GM23248 (cell line): Measurements from ENCODE around the gene POLD1. TPM values are rescaled to one million over a fixed set of nuclear protein-coding genes. Genes with fewer than 3 reads are reported as not detected.

Experiments
- DNase-seq: peaks from one replicate; pipeline ENCODE4 v3.0.0-alpha.2; 2015
- H2AFZ ChIP-seq: fragments of 200-600 bp; sonication (generic); 2 replicates; pipeline ENCODE4 v1.6.1; 2016; ENCODE audit warnings: antibody characterized with exemption
- H3F3A ChIP-seq: fragments of 200-600 bp; sonication (generic); 2 replicates; pipeline ENCODE4 v1.6.1; 2016; ENCODE audit warnings: mild to moderate bottlenecking, antibody characterized with exemption, mixed run types; ENCODE audit not compliant: insufficient read depth
- H3K27ac ChIP-seq: fragments of 200-600 bp; sonication (generic); 2 replicates; pipeline ENCODE4 v1.5.1; 2016; ENCODE audit warnings: mild to moderate bottlenecking
- H3K27me3 ChIP-seq: fragments of 200-600 bp; sonication (generic); replicated peaks from 2 replicates; pipeline ENCODE4 v1.6.1; 2016; ENCODE audit warnings: mild to moderate bottlenecking; ENCODE audit not compliant: insufficient read depth
- H3K36me3 ChIP-seq: fragments of 200-600 bp; sonication (generic); 2 replicates; pipeline ENCODE4 v1.6.1; 2016; ENCODE audit warnings: low read depth, mild to moderate bottlenecking
- H3K4me1 ChIP-seq: fragments of 200-600 bp; sonication (generic); 2 replicates; pipeline ENCODE4 v1.6.1; 2016; ENCODE audit warnings: mild to moderate bottlenecking; ENCODE audit not compliant: insufficient read depth
- H3K4me2 ChIP-seq: fragments of 200-600 bp; sonication (generic); one replicate; pipeline ENCODE4 v1.6.1; 2016; ENCODE audit warnings: mild to moderate bottlenecking; ENCODE audit not compliant: unreplicated experiment
- H3K4me3 ChIP-seq: fragments of 200-600 bp; sonication (generic); 2 replicates; pipeline ENCODE4 v1.5.1; 2016; ENCODE audit warnings: mild to moderate bottlenecking
- H3K79me2 ChIP-seq: fragments of 200-600 bp; sonication (generic); 2 replicates; pipeline ENCODE4 v1.6.1; 2016; ENCODE audit warnings: mild to moderate bottlenecking; ENCODE audit not compliant: insufficient read depth
- H3K9ac ChIP-seq: fragments of 200-600 bp; sonication (generic); 2 replicates; pipeline ENCODE4 v1.6.1; 2016; ENCODE audit warnings: mild to moderate bottlenecking
- H3K9me2 ChIP-seq: fragments of 200-600 bp; sonication (generic); 2 replicates; pipeline ENCODE4 v1.6.1; 2016; ENCODE audit warnings: mixed run types, mild to moderate bottlenecking, moderate library complexity; ENCODE audit not compliant: insufficient read depth
- H3K9me3 ChIP-seq: fragments of 200-600 bp; sonication (generic); one replicate; pipeline ENCODE4 v1.6.1; 2017; ENCODE audit warnings: low read depth
- H4K20me1 ChIP-seq: fragments of 200-600 bp; sonication (generic); 2 replicates; pipeline ENCODE4 v1.6.0; 2016; ENCODE audit not compliant: insufficient read depth
- EZH2 ChIP-seq: fragments of 200-600 bp; sonication (generic); IDR thresholded peaks from 2 replicates; pipeline ENCODE4 v1.6.1; 2018; ENCODE audit warnings: antibody characterized with exemption, mild to moderate bottlenecking; ENCODE audit not compliant: insufficient read depth, poor library complexity, severe bottlenecking
- EZH2phosphoT487 ChIP-seq: fragments of 200-600 bp; sonication (generic); IDR thresholded peaks from 2 replicates; pipeline ENCODE4 v1.6.1; 2018; ENCODE audit warnings: antibody characterized with exemption, moderate library complexity, mild to moderate bottlenecking, low read depth; ENCODE audit not compliant: insufficient read depth
- WGBS, 2 experiments: methylation state at CpG; one replicate each; pipeline ENCODE4 v1.1.6; 2015 to 2017; ENCODE audit warnings: low lambda C conversion rate in 2 of 2, low coverage in 1 of 2; ENCODE audit errors: missing lambda C conversion rate in 2 of 2; 5-methylcytosine and 5-hydroxymethylcytosine counted together
- in situ Hi-C: fragments of 300-500 bp; cut with MboI; formaldehyde crosslinking; loops from 2 replicates; pipeline ENCODE4 v1.15.0; 2020
- polyA plus RNA-seq: library from polyadenylated mRNA; unstranded; fragments of >200 nt; fragmentation: Nextera tagmentation; extraction: Ambion mirVana; gene quantifications from 2 replicates; pipeline ENCODE4 v1.2.1, GENCODE V29; 2016
- total RNA-seq: library from RNA; depleted of rRNA; stranded (reverse); fragments of >200 nt; shearing (Covaris generic); gene quantifications from 2 replicates; pipeline ENCODE4 v1.2.3, GENCODE V29; 2014

The POLD1 gene
- total and polyA plus RNA-seq, 2 experiments from 2014 or later, result 12.6 to 18.3 TPM

DNA sequence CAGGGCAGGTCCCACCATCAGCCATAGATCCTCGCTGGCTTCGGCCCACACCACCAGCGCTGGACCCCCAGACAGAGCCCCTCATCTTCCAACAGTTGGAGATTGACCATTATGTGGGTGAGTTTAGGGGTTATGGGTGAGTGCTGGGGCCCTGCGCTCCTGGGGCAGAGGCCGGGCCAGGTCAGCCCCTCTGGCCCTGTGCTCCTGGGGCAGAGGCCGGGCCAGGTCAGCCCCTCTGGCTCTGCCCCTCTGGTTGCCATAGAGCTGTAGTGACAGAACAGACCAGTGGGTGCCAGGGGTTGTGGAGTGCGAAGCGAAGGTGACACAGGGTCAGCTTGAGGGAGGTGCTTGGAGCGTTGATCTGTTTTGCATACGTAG, 15.2 kb downstream of the POLD1 start:
- H4K20me1 ChIP-seq, result no peaks in the 10 kb centered on the region
- in situ Hi-C loops, result no loop called here
- H3K27ac ChIP-seq, result no peak overlapping the region
- no peaks in the 10 kb centered on the region for H3F3A ChIP-seq
- no peaks in the 10 kb centered on the region for H3K9me2 ChIP-seq
- H3K27me3 ChIP-seq, result no peaks in the 10 kb centered on the region
- no peak for DNase-seq
- H3K4me1 ChIP-seq, result no peaks in the 10 kb centered on the region
- no peak overlapping the region for H3K4me2 ChIP-seq
- H3K79me2 ChIP-seq, result no peaks in the 10 kb centered on the region
- no peak overlapping the region for H2AFZ ChIP-seq
- WGBS, 2 experiments, result 99% methylated on average over 10 of the region's 10 CpGs
- H3K4me3 ChIP-seq, result no peak overlapping the region
- no peak overlapping the region for H3K9ac ChIP-seq
- no peaks in the 10 kb centered on the region for H3K36me3 ChIP-seq
- no peak for TF ChIP-seq EZH2
- no peak for TF ChIP-seq EZH2phosphoT487
- no peaks in the 10 kb centered on the region for H3K9me3 ChIP-seq

DNA sequence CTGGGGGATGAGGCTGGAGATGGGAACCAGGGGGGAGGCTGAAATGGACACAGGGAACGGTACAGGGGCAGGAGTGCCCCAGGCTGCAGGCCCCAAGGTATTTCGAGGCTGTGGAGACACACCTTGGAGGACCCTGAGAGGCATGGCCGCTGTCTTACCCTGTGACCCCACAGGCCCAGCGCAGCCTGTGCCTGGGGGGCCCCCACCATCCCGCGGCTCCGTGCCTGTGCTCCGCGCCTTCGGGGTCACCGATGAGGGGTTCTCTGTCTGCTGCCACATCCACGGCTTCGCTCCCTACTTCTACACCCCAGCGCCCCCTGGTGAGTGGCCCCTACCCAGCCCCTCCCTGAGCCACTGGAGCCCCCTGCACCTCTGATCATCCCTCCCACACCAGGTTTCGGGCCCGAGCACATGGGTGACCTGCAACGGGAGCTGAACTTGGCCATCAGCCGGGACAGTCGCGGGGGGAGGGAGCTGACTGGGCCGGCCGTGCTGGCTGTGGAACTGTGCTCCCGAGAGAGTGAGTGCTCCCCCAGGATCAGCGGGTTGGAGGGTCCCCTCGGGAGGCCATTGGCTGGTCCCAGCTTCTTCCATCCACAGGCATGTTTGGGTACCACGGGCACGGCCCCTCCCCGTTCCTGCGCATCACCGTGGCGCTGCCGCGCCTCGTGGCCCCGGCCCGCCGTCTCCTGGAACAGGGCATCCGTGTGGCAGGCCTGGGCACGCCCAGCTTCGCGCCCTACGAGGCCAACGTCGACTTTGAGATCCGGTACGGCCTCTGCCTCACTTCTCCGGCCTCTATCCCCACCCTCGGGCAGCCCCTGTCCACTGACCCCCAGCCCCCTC, 17.7 kb downstream of the POLD1 start:
- Histone ChIP-seq H3K27me3 (no peaks in the 10 kb centered on the region), H3K4me3 (no peak overlapping the region), H3K4me2 (no peak overlapping the region), H2AFZ (no peak overlapping the region), H3K9me3 (no peaks in the 10 kb centered on the region), H3K79me2 (no peaks in the 10 kb centered on the region), H3K4me1 (no peaks in the 10 kb centered on the region), H3F3A (no peaks in the 10 kb centered on the region), H3K9ac (no peak overlapping the region), H3K36me3 (no peaks in the 10 kb centered on the region), H3K27ac (no peak overlapping the region), H4K20me1 (no peaks in the 10 kb centered on the region), H3K9me2 (no peaks in the 10 kb centered on the region)
- 88 to 89% methylated on average over 38 to 48 of the region's 48 CpGs for WGBS, 2 experiments
- TF ChIP-seq EZH2phosphoT487 (no peak), EZH2 (no peak)
- no peak for DNase-seq
- in situ Hi-C loops, result no loop called here

DNA sequence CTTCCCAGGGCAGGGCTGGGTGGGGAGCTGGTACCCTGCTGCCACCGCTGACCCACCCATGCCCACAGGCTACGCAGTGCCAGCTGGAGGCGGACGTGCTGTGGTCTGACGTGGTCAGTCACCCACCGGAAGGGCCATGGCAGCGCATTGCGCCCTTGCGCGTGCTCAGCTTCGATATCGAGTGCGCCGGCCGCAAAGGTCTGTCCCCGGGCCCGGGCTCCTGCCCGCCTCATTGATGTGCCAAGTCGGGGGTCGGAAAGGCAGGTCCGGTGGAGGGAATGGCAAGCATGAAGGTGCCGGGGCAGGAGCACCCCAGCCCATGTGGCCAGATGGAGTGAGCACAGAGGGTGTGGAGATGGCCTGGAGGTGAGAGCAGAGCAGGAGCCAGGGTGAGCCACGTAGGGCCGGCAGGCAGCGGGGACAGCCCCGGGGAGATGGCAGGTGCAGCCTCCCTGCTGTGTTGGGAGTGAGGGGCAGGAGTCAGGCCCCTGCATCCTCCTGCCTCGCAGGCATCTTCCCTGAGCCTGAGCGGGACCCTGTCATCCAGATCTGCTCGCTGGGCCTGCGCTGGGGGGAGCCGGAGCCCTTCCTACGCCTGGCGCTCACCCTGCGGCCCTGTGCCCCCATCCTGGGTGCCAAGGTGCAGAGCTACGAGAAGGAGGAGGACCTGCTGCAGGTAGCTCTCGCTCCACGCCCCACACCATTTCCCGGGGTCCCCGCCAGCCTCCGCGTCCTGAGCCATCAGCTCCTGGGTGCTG, 18.6 kb downstream of the POLD1 start:
- 94% methylated on average over 37 to 41 of the region's 41 CpGs for WGBS, 2 experiments
- no peaks in the 10 kb centered on the region for H3K27me3 ChIP-seq
- H4K20me1 ChIP-seq, result no peaks in the 10 kb centered on the region
- no peak overlapping the region for H3K4me3 ChIP-seq
- no peaks in the 10 kb centered on the region for H3K9me3 ChIP-seq
- TF ChIP-seq EZH2phosphoT487 (no peak), EZH2 (no peak)
- H3K79me2 ChIP-seq, result no peaks in the 10 kb centered on the region
- H3K4me1 ChIP-seq, result no peaks in the 10 kb centered on the region
- no peak overlapping the region for H3K4me2 ChIP-seq
- no peak overlapping the region for H3K9ac ChIP-seq
- in situ Hi-C loops, result no loop called here
- no peaks in the 10 kb centered on the region for H3K9me2 ChIP-seq
- no peaks in the 10 kb centered on the region for H3F3A ChIP-seq
- H2AFZ ChIP-seq, result no peak overlapping the region
- no peak overlapping the region for H3K27ac ChIP-seq
- no peak for DNase-seq
- H3K36me3 ChIP-seq, result no peaks in the 10 kb centered on the region

GRCh38 chr19:50406156-50406820, 22.1 kb downstream of the POLD1 start:
- no peak for TF ChIP-seq EZH2phosphoT487
- no peak for TF ChIP-seq EZH2
- no peak overlapping the region for H3K9ac ChIP-seq
- H2AFZ ChIP-seq, result no peak overlapping the region
- H3K4me1 ChIP-seq, result no peaks in the 10 kb centered on the region
- DNase-seq, result no peak
- H3K27me3 ChIP-seq, result no peaks in the 10 kb centered on the region
- no peaks in the 10 kb centered on the region for H3K79me2 ChIP-seq
- no peak overlapping the region for H3K27ac ChIP-seq
- H3K4me3 ChIP-seq, result no peak overlapping the region
- 93 to 95% methylated on average over 15 of the region's 22 CpGs for WGBS, 2 experiments
- H3K36me3 ChIP-seq, result no peaks in the 10 kb centered on the region
- H4K20me1 ChIP-seq, result no peaks in the 10 kb centered on the region
- no peaks in the 10 kb centered on the region for H3K9me2 ChIP-seq
- no peaks in the 10 kb centered on the region for H3F3A ChIP-seq
- H3K4me2 ChIP-seq, result no peak overlapping the region
- in situ Hi-C loops, result no loop called here
- no peaks in the 10 kb centered on the region for H3K9me3 ChIP-seq
